Lower leg skin (tissue), 4 donors: ENCODE results near the gene NR2F1-AS1. TPM values are rescaled to one million over a fixed set of nuclear protein-coding genes. Genes with fewer than 3 reads are reported as not detected.
A peak's percentile ranks its signal among the peaks of the same experiment; 100 is the strongest.

ENCODE experiments used
- DNase-seq, 2 donors: peaks; one replicate each; pipeline ENCODE4 v3.0.0-alpha.2; 2019; ENCODE audit warnings: low spot score in 2 of 2
- H3K4me3 ChIP-seq: fragments of 200-600 bp; sonication (generic); 2 replicates; pipeline ENCODE4 v1.5.1; 2017; ENCODE audit warnings: mild to moderate bottlenecking, low read depth; ENCODE audit not compliant: poor library complexity, severe bottlenecking
- CTCF ChIP-seq, 3 donors: fragments of 450-650 bp; IDR thresholded peaks; one replicate each; pipeline ENCODE4 v1.5.1; 2016; ENCODE audit warnings: antibody characterized with exemption in 3 of 3, mild to moderate bottlenecking in 3 of 3, moderate library complexity in 2 of 3
- POLR2A ChIP-seq, 2 donors: fragments of 450-650 bp; IDR thresholded peaks; one replicate each; pipeline ENCODE4 v1.6.1; 2016 to 2017; ENCODE audit warnings: antibody characterized with exemption in 2 of 2, mild to moderate bottlenecking in 1 of 2, moderate library complexity in 1 of 2
- WGBS, 2 donors: methylation state at CpG; one replicate each; pipeline ENCODE4 v1.1.5; 2018; 5-methylcytosine and 5-hydroxymethylcytosine counted together
- intact Hi-C: fragments of 100-400 bp; cut with DNase I; formaldehyde crosslinking; loops from one replicate; pipeline ENCODE4 v1.15.0; 2023; ENCODE audit warnings: low total_unique reads
- total RNA-seq, 4 donors: library from RNA; depleted of rRNA; stranded (reverse); fragments of >200 nt; gene quantifications; one replicate each; pipeline ENCODE4 v1.1.0, GENCODE V29; 2016

Gene NR2F1-AS1
- total RNA-seq, 4 donors from 2014 or later: 0.30 to 1.7 (median 1.0) TPM; not detected in 1

GRCh38 chr5:93572608-93573353, 8.2 kb downstream of the NR2F1-AS1 start:
- 21 to 31% methylated on average over 39 to 45 of the region's 45 CpGs for WGBS, 2 donors
- intact Hi-C loops: no loop called here
- no peak for TF ChIP-seq POLR2A (IDR thresholded peaks at IDR 0.05)
- no peak for TF ChIP-seq CTCF (IDR thresholded peaks at IDR 0.05)
- peak in 1 of 2 donors; percentile 81 for DNase-seq
- no peak overlapping the region for H3K4me3 ChIP-seq

GRCh38 chr5:93572101-93572607, 8.9 kb downstream of the NR2F1-AS1 start:
- TF ChIP-seq POLR2A (IDR thresholded peaks at IDR 0.05): no peak
- no peak for TF ChIP-seq CTCF (IDR thresholded peaks at IDR 0.05)
- no peak for DNase-seq
- no peak overlapping the region for H3K4me3 ChIP-seq
- intact Hi-C loops: no loop called here
- WGBS, 2 donors: 16 to 23% methylated on average over 10 to 29 of the region's 40 CpGs

- intact Hi-C loops: no loop called here
- DNase-seq: no peak
- TF ChIP-seq CTCF (IDR thresholded peaks at IDR 0.05) (no peak), POLR2A (IDR thresholded peaks at IDR 0.05) (no peak)
- no peak overlapping the region for H3K4me3 ChIP-seq
- WGBS, 2 donors: 45 to 48% methylated on average over 26 to 27 of the region's 32 CpGs
Measured at GRCh38 chr5:93571114-93571949, 9.7 kb downstream of the NR2F1-AS1 start.

- H3K4me3 ChIP-seq: no peak overlapping the region
- 38 to 42% methylated on average over 47 to 61 of the region's 70 CpGs for WGBS, 2 donors
- intact Hi-C loops: no loop called here
Measured at GRCh38 chr5:93570294-93571113, 10.5 kb downstream of the NR2F1-AS1 start.

More at GRCh38 chr5:93570294-93571113, 10.5 kb downstream of the NR2F1-AS1 start:
- TF ChIP-seq CTCF (IDR thresholded peaks at IDR 0.05): no peak
- no peak for TF ChIP-seq POLR2A (IDR thresholded peaks at IDR 0.05)
- no peak for DNase-seq
